ENCODE data around the gene MYBPHL.

Gene MYBPHL

GRCh38 chr1:109252167-109252892, 54.5 kb downstream of the MYBPHL start:
- no peak for DNase-seq (ENCODE audit: low read depth in 2 of 2)

- DNase-seq (ENCODE audit: low read depth in 2 of 2), result no peak
These were observed 55.3 kb downstream of the MYBPHL start for GRCh38 chr1:109251277-109252166.

- DNase-seq (ENCODE audit: low read depth in 2 of 2), result no peak
These were observed 56.1 kb downstream of the MYBPHL start for GRCh38 chr1:109250454-109251276.

GRCh38 chr1:109249654-109250401, 57.0 kb downstream of the MYBPHL start:
- DNase-seq (ENCODE audit: low read depth in 2 of 2), result no peak

GRCh38 chr1:109248797-109249629, 57.8 kb downstream of the MYBPHL start, which contains the start of gene CELSR2:
Gene CELSR2 (plus strand): TSS chr1:109249539. CDS start chr1:109250080, 541 bp downstream.
- peak; percentile 27 to 45 for DNase-seq (ENCODE audit: low read depth in 2 of 2)

- DNase-seq (ENCODE audit: low read depth in 2 of 2), result no peak
These were observed 58.4 kb downstream of the MYBPHL start for GRCh38 chr1:109248444-109248796.

GRCh38 chr1:109247401-109248365, 59.1 kb downstream of the MYBPHL start:
- DNase-seq (ENCODE audit: low read depth in 2 of 2), result no peak

- no peak for DNase-seq (ENCODE audit: low read depth in 2 of 2)
These were observed 60.7 kb downstream of the MYBPHL start for GRCh38 chr1:109246141-109246551.

- DNase-seq (ENCODE audit: low read depth in 2 of 2), result no peak
These were observed 62.8 kb downstream of the MYBPHL start for GRCh38 chr1:109243860-109244552.

GRCh38 chr1:109243221-109243620, 63.6 kb downstream of the MYBPHL start:
- DNase-seq (ENCODE audit: low read depth in 2 of 2), result no peak

- no peak for DNase-seq (ENCODE audit: low read depth in 2 of 2)
These were observed 64.4 kb downstream of the MYBPHL start for GRCh38 chr1:109242387-109242786.

Data from stimulated activated CD4-positive, alpha-beta T cell treated with anti-CD3 and anti-CD28 coated beads, Interleukin-1b, Interleukin-23, amount 100 ng/mL, for 4 hours (primary cell).